Measurements from ENCODE around the gene CELSR1. TPM values are rescaled to one million over a fixed set of nuclear protein-coding genes. Genes with fewer than 3 reads are reported as not detected.

CELSR1 gene
- total and polyA plus RNA-seq, 2 of the 13 experiments (the other 11 are each of a cell fraction or from before 2014, with no cell fraction given) = 0.78 to 1.8 TPM

DNA sequence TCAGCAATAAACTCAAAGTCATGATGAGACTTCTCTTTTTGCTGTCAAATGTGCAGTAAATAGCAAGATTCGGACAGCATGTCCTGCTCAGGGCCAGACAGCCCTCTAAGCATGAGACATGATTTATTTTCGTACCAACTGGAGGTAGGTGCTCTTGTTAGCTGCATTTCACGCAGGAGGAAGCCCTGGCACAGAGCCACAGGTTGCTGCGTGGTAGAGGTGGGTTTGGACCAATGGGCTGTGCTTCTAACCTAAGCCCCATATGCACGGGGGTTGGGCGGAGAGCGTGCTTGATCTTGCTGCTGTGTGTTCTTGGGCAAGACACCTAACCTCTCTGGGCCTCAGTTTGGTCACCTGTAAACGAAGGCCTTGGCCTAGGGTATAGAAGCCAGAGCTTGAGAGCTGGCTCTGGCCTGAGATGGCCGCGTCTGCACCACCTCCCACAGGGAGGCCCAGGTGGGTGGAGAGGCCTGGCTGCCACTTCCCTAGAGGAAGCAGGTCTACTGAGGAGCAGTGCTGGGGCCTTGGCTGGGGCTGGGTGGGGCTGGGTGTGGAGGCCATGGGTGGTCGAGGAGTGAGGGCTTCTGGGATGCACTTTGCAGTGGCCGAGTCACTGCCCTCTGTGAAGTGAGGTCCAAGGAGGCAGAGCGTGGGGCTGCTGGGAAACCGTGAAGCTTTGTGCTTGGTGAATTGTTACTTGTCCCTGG lies 44.3 kb upstream of the CELSR1 start (continued):
- TF ChIP-seq SNAI1 (CRISPR knock-in tag; IDR thresholded peaks at IDR 0.05; ENCODE audit: borderline replicate concordance) = no peak
- TF ChIP-seq, protein P1, sequence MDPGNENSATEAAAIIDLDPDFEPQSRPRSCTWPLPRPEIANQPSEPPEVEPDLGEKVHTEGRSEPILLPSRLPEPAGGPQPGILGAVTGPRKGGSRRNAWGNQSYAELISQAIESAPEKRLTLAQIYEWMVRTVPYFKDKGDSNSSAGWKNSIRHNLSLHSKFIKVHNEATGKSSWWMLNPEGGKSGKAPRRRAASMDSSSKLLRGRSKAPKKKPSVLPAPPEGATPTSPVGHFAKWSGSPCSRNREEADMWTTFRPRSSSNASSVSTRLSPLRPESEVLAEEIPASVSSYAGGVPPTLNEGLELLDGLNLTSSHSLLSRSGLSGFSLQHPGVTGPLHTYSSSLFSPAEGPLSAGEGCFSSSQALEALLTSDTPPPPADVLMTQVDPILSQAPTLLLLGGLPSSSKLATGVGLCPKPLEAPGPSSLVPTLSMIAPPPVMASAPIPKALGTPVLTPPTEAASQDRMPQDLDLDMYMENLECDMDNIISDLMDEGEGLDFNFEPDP (CRISPR knock-in tag; conservative IDR thresholded peaks at IDR 0.05) = no peak
- TF ChIP-seq, protein P2, sequence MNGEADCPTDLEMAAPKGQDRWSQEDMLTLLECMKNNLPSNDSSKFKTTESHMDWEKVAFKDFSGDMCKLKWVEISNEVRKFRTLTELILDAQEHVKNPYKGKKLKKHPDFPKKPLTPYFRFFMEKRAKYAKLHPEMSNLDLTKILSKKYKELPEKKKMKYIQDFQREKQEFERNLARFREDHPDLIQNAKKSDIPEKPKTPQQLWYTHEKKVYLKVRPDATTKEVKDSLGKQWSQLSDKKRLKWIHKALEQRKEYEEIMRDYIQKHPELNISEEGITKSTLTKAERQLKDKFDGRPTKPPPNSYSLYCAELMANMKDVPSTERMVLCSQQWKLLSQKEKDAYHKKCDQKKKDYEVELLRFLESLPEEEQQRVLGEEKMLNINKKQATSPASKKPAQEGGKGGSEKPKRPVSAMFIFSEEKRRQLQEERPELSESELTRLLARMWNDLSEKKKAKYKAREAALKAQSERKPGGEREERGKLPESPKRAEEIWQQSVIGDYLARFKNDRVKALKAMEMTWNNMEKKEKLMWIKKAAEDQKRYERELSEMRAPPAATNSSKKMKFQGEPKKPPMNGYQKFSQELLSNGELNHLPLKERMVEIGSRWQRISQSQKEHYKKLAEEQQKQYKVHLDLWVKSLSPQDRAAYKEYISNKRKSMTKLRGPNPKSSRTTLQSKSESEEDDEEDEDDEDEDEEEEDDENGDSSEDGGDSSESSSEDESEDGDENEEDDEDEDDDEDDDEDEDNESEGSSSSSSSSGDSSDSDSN (CRISPR knock-in tag; IDR thresholded peaks at IDR 0.05) = no peak
- TF ChIP-seq KLF9 (CRISPR knock-in tag; IDR thresholded peaks at IDR 0.05; ENCODE audit: low read depth) = no peak

DNA sequence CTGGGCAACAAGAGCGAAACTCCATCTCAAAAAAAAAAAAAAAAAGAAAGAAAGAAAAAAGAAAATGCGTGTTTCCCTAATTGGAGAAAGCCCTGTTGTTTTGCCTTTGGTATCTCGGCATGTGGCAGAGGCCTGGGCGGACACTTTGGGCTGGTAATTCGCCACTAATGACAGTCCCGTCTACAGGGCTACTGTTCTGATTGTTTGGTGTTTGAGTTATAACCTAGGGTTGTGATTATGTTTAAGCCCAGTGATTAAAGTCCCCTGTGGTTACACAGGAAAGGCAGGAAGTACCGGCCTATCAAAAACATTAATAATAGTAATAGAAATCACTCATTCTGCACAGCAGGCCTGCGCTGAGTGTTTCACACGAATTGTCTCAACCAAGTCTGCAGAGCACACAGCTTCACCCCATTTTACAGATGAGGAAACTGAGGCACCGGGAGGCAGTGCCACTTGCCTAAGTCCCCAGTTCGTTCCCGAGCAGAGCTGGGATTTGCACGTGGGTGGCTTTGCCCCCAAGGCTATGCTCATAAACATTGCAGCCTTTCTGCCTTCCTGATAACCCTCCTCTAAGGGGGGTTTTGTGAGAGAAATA lies 43.6 kb upstream of the CELSR1 start:
- ATAC-seq (no peak), FAIRE-seq (no peak), DNase-seq (ENCODE audit: low spot score) (no peak)
- Histone ChIP-seq H2AFZ (ENCODE audit: low read length) (no peak overlapping the region), H3K27me3 (ENCODE audit: control insufficient read depth in 1 of 2, insufficient read depth in 2 of 2, low read length in 2 of 2) (no peaks in the 10 kb centered on the region), H3K9me3 (ENCODE audit: low read length) (no peaks in the 10 kb centered on the region), H3K4me3 (replicated peaks in 1 of 3; ENCODE audit: insufficient read depth in 1 of 3, low read depth in 2 of 3, low read length in 3 of 3) (no peak overlapping the region), H3K27ac (ENCODE audit: extremely low read length, insufficient read depth, low read length) (no peak overlapping the region), H3K9ac (ENCODE audit: insufficient read depth, low read depth, low read length) (no peak overlapping the region), H3K36me3 (replicated peaks in 1 of 2; ENCODE audit: control insufficient read depth in 1 of 2, insufficient read depth in 2 of 2, low read length in 2 of 2) (no peaks in the 10 kb centered on the region), H3K4me2 (ENCODE audit: low read depth, low read length) (no peak overlapping the region), H3K4me1 (ENCODE audit: insufficient read depth, low read length) (peaks cover 55% of the 10 kb centered on the region), H4K20me1 (ENCODE audit: insufficient read depth, low read length) (peaks cover 8% of the 10 kb centered on the region), H3K79me2 (ENCODE audit: insufficient read depth, low read length) (peaks cover 25% of the 10 kb centered on the region)
- no peak for TF ChIP-seq ZNF329 (CRISPR knock-in tag; IDR thresholded peaks at IDR 0.05; ENCODE audit: low read depth)
- peak; percentile 66 for TF ChIP-seq ZNF629 (CRISPR knock-in tag; conservative IDR thresholded peaks at IDR 0.05)
- WGBS (ENCODE audit: low lambda C conversion rate) = 96% methylated on average over 13 of the region's 13 CpGs
- in situ Hi-C loops (cut with HindIII; ENCODE audit: extremely low pct_ligation_motif_present, low pct_unique_long_range_greater_than_20kb) (no loop called here), intact Hi-C loops (cut with micrococcal nuclease; ENCODE audit: unreplicated experiment) (no loop called here)
- TSS peak; percentile 43 for BruUV-seq (replicated peaks)
- ChIA-PET POLR2A (no interaction called here), CTCF (ENCODE audit: low intra/inter-chr PET ratio, low total read pairs) (no interaction called here)
